ENCODE data around the gene PSMG4. TPM values are rescaled to one million over a fixed set of nuclear protein-coding genes. Genes with fewer than 3 reads are reported as not detected.

Gene PSMG4
- total and polyA plus RNA-seq, 4 donors: 14.0 to 69.7 (median 20.4) TPM

- peaks cover 0 to 16% (median 9%) of the 10 kb centered on the region in 4 donors for H3K36me3 ChIP-seq (ENCODE audit: control insufficient read depth in 4 of 4, insufficient read depth in 4 of 4, low read length in 4 of 4)
- no peak overlapping the region for H3K9ac ChIP-seq (ENCODE audit: insufficient read depth in 1 of 2, low read length in 2 of 2)
- ATAC-seq (ENCODE audit: insufficient read depth, low FRiP score) (no peak), DNase-seq (peak in 1 of 3 donors; percentile 10)
- H3K27ac ChIP-seq (ENCODE audit: low read depth in 1 of 2, low read length in 1 of 2): no peak overlapping the region
- no peaks in the 10 kb centered on the region for H3K27me3 ChIP-seq (ENCODE audit: control insufficient read depth in 3 of 3, insufficient read depth in 3 of 3, low read length in 2 of 3)
- 88 to 90% methylated on average over 7 of the region's 7 CpGs for WGBS, 2 donors
- no peak for TF ChIP-seq CTCF (IDR thresholded peaks at IDR 0.05; ENCODE audit: control extremely low read depth, extremely low read depth)
- no peaks in the 10 kb centered on the region for H3K4me1 ChIP-seq (ENCODE audit: control insufficient read depth in 5 of 5, insufficient read depth in 5 of 5, low read length in 5 of 5)
- H3K4me3 ChIP-seq: no peak overlapping the region
- no peaks in the 10 kb centered on the region for H3K9me3 ChIP-seq (ENCODE audit: control insufficient read depth in 4 of 4, insufficient read depth in 3 of 4, low read length in 3 of 4)
These were observed 30.9 kb downstream of the PSMG4 start for GRCh38 chr6:3289664-3290055.

- H3K9ac ChIP-seq (ENCODE audit: insufficient read depth in 1 of 2, low read length in 2 of 2): no peak overlapping the region
- TF ChIP-seq CTCF (IDR thresholded peaks at IDR 0.05; ENCODE audit: control extremely low read depth, extremely low read depth): no peak
- WGBS, 2 donors: 93% methylated on average over 15 of the region's 15 CpGs
- peaks cover 0 to 11% (median 6%) of the 10 kb centered on the region in 4 donors for H3K36me3 ChIP-seq (ENCODE audit: control insufficient read depth in 4 of 4, insufficient read depth in 4 of 4, low read length in 4 of 4)
- ATAC-seq (ENCODE audit: insufficient read depth, low FRiP score) (no peak), DNase-seq (no peak)
- no peak overlapping the region for H3K27ac ChIP-seq (ENCODE audit: low read depth in 1 of 2, low read length in 1 of 2)
- no peaks in the 10 kb centered on the region for H3K27me3 ChIP-seq (ENCODE audit: control insufficient read depth in 3 of 3, insufficient read depth in 3 of 3, low read length in 2 of 3)
- no peaks in the 10 kb centered on the region for H3K4me1 ChIP-seq (ENCODE audit: control insufficient read depth in 5 of 5, insufficient read depth in 5 of 5, low read length in 5 of 5)
- H3K9me3 ChIP-seq (ENCODE audit: control insufficient read depth in 4 of 4, insufficient read depth in 3 of 4, low read length in 3 of 4): no peaks in the 10 kb centered on the region
- H3K4me3 ChIP-seq: no peak overlapping the region
These were observed 31.6 kb downstream of the PSMG4 start for GRCh38 chr6:3290149-3290930.

GRCh38 chr6:3290931-3291211 lies 32.1 kb downstream of the PSMG4 start:
- WGBS, 2 donors: 80 to 90% methylated on average over 11 of the region's 11 CpGs
- no peak overlapping the region for H3K27ac ChIP-seq (ENCODE audit: low read depth in 1 of 2, low read length in 1 of 2)
- H3K4me3 ChIP-seq: no peak overlapping the region
- no peaks in the 10 kb centered on the region for H3K27me3 ChIP-seq (ENCODE audit: control insufficient read depth in 3 of 3, insufficient read depth in 3 of 3, low read length in 2 of 3)
- no peak for ATAC-seq (ENCODE audit: insufficient read depth, low FRiP score)
- no peak for TF ChIP-seq CTCF (IDR thresholded peaks at IDR 0.05; ENCODE audit: control extremely low read depth, extremely low read depth)
- no peaks in the 10 kb centered on the region for H3K4me1 ChIP-seq (ENCODE audit: control insufficient read depth in 5 of 5, insufficient read depth in 5 of 5, low read length in 5 of 5)
- H3K9me3 ChIP-seq (ENCODE audit: control insufficient read depth in 4 of 4, insufficient read depth in 3 of 4, low read length in 3 of 4): no peaks in the 10 kb centered on the region
- peaks cover 0 to 7% (median 5%) of the 10 kb centered on the region in 4 donors for H3K36me3 ChIP-seq (ENCODE audit: control insufficient read depth in 4 of 4, insufficient read depth in 4 of 4, low read length in 4 of 4)
- no peak overlapping the region for H3K9ac ChIP-seq (ENCODE audit: insufficient read depth in 1 of 2, low read length in 2 of 2)
- DNase-seq: no peak

GRCh38 chr6:3291346-3291745 lies 32.6 kb downstream of the PSMG4 start:
- no peak overlapping the region for H3K27ac ChIP-seq (ENCODE audit: low read depth in 1 of 2, low read length in 1 of 2)
- no peaks in the 10 kb centered on the region for H3K27me3 ChIP-seq (ENCODE audit: control insufficient read depth in 3 of 3, insufficient read depth in 3 of 3, low read length in 2 of 3)
- 91 to 92% methylated on average over 4 of the region's 4 CpGs for WGBS, 2 donors
- H3K36me3 ChIP-seq (ENCODE audit: control insufficient read depth in 4 of 4, insufficient read depth in 4 of 4, low read length in 4 of 4): peaks cover 0 to 7% (median 5%) of the 10 kb centered on the region in 4 donors
- H3K4me3 ChIP-seq: no peak overlapping the region
- ATAC-seq (ENCODE audit: insufficient read depth, low FRiP score) (no peak), DNase-seq (no peak)
- TF ChIP-seq CTCF (IDR thresholded peaks at IDR 0.05; ENCODE audit: control extremely low read depth, extremely low read depth): no peak
- no peak overlapping the region for H3K9ac ChIP-seq (ENCODE audit: insufficient read depth in 1 of 2, low read length in 2 of 2)
- H3K4me1 ChIP-seq (ENCODE audit: control insufficient read depth in 5 of 5, insufficient read depth in 5 of 5, low read length in 5 of 5): no peaks in the 10 kb centered on the region
- no peaks in the 10 kb centered on the region for H3K9me3 ChIP-seq (ENCODE audit: control insufficient read depth in 4 of 4, insufficient read depth in 3 of 4, low read length in 3 of 4)

Data from lung (tissue), 12 donors.